Brain microvascular endothelial cell (primary cell): Measurements from ENCODE around the gene RASAL2.

ENCODE experiments used
- DNase-seq: peaks from one replicate; pipeline ENCODE4 v3.0.0-alpha.2; 2020
- H3K27ac ChIP-seq: fragments of 250-450 bp; sonication (Bioruptor Pico); 2 replicates; pipeline ENCODE4 v1.5.1; 2020; ENCODE audit warnings: mild to moderate bottlenecking, moderate library complexity
- H3K27me3 ChIP-seq: fragments of 250-450 bp; sonication (Bioruptor Pico); replicated peaks from 2 replicates; pipeline ENCODE4 v1.5.1; 2020; ENCODE audit warnings: mild to moderate bottlenecking
- H3K36me3 ChIP-seq: fragments of 250-450 bp; sonication (Bioruptor Pico); replicated peaks from 2 replicates; pipeline ENCODE4 v1.5.1; 2020; ENCODE audit warnings: mild to moderate bottlenecking
- H3K4me3 ChIP-seq: 2 replicates; pipeline ENCODE4 v1.5.1; 2011; ENCODE audit warnings: low read depth, mild to moderate bottlenecking, control low read depth, low read length, moderate library complexity
- CTCF ChIP-seq: IDR thresholded peaks from 2 replicates; pipeline ENCODE4 v1.5.1; 2011; ENCODE audit warnings: low read depth, mild to moderate bottlenecking, moderate library complexity, low read length, control low read depth, inconsistent platforms; ENCODE audit errors: missing control alignments
- in situ Hi-C: cut with HindIII; loops from 2 replicates; pipeline ENCODE4 v1.10.0; 2017; ENCODE audit warnings: low sequenced_read_pairs, low pct_ligation_motif_present

RASAL2 gene

GRCh38 chr1:178531887-178532286 lies 438.0 kb downstream of the RASAL2 start:
- DNase-seq = no peak
- in situ Hi-C loops = loop anchor here (25.0 kb wide), 1 partner anchor 480 kb away; no protein-coding TSS in a partner anchor
- no peaks in the 10 kb centered on the region for H3K36me3 ChIP-seq
- no peaks in the 10 kb centered on the region for H3K27me3 ChIP-seq
- H3K27ac ChIP-seq = no peak overlapping the region
- no peak overlapping the region for H3K4me3 ChIP-seq
- TF ChIP-seq CTCF = no peak

GRCh38 chr1:178532392-178532791 lies 438.5 kb downstream of the RASAL2 start:
- no peak overlapping the region for H3K4me3 ChIP-seq
- H3K27me3 ChIP-seq = no peaks in the 10 kb centered on the region
- peak; percentile 93 for TF ChIP-seq CTCF
- H3K27ac ChIP-seq = no peak overlapping the region
- no peaks in the 10 kb centered on the region for H3K36me3 ChIP-seq
- in situ Hi-C loops = loop anchor here (25.0 kb wide), 1 partner anchor 480 kb away; no protein-coding TSS in a partner anchor
- peak; percentile 83 for DNase-seq

DNA sequence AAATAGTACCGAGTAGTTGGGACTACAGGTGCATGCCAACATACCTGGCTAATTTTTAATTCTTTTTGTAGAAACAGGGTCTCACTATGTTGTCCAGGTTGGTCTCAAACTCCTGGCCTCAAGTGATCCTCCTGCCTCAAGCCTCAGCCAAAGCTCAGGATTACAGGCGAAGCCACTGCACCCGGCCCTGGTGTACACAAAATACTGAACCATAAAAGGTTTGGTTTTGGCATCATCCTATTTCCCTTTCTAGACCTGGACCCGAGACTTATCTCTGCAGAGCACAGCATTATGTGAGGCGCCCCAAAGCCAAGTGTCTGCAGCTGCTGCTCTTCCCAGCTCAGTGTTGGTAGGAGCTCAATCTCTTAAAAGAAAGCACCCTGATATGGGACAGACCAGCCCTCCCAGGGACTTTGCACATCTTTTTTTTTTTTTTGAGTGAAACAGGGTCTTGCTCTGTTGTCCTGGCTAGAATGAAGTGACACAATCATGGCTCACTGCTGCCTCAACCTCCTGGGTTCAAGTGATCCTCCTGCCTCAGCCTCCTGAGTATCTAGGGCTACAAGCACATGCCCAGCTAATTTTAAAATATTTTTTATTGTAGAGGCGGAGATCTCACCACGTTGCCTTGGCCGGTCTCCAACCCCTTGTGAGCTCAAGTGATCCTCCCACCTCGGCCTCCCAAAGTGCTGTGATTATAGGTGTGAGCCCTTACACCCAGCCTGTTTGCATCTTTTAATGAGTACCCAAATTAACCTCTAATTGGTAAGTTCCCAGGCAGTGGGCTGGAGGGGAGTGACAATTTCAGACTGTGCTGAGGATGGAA lies 439.4 kb downstream of the RASAL2 start:
- H3K27me3 ChIP-seq = no peaks in the 10 kb centered on the region
- in situ Hi-C loops = loop anchor here (25.0 kb wide), 1 partner anchor 479 kb away; no protein-coding TSS in a partner anchor
- H3K36me3 ChIP-seq = no peaks in the 10 kb centered on the region
- no peak for DNase-seq
- no peak for TF ChIP-seq CTCF
- no peak overlapping the region for H3K27ac ChIP-seq
- no peak overlapping the region for H3K4me3 ChIP-seq
